Fibroblast of villous mesenchyme (primary cell): Measurements from ENCODE around the gene DZIP3. TPM values are rescaled to one million over a fixed set of nuclear protein-coding genes. Genes with fewer than 3 reads are reported as not detected.
"Not testable (repeated sequence)": the region's sequence is repeated elsewhere in the genome, so short reads cannot be mapped to it uniquely, and the experiment has no call there.

Source experiments
- DNase-seq: peaks from one replicate; pipeline ENCODE4 v3.0.0-alpha.2; 2010; ENCODE audit warnings: low read depth
- H3K4me3 ChIP-seq: 2 replicates; pipeline ENCODE4 v1.5.1; 2011; ENCODE audit warnings: low read depth, mild to moderate bottlenecking, low read length
- CTCF ChIP-seq: IDR thresholded peaks from 2 replicates; pipeline ENCODE4 v1.5.1; 2012; ENCODE audit warnings: low read depth, mild to moderate bottlenecking, low read length; ENCODE audit not compliant: insufficient read depth
- total RNA-seq: library from RNA; depleted of rRNA; stranded (reverse); fragments of >200 nt; gene quantifications from 2 replicates; pipeline ENCODE4 v1.2.3, GENCODE V29; 2012

DZIP3 gene
- total RNA-seq, 1 donor: 19.4 TPM

- TF ChIP-seq CTCF: no peak
Observed at GRCh38 chr3:108608750-108609149, 19.2 kb downstream of the DZIP3 start.

GRCh38 chr3:108610651-108611050 lies 21.1 kb downstream of the DZIP3 start:
- TF ChIP-seq CTCF: no peak
- H3K4me3 ChIP-seq: no peak overlapping the region
- DNase-seq: no peak

More at GRCh38 chr3:108608750-108609149, 19.2 kb downstream of the DZIP3 start:
- no peak overlapping the region for H3K4me3 ChIP-seq
- no peak for DNase-seq

GRCh38 chr3:108616090-108616489 lies 26.6 kb downstream of the DZIP3 start:
- H3K4me3 ChIP-seq, DNase-seq: not testable (repeated sequence)

- peak; percentile 48 for DNase-seq
- no peak for TF ChIP-seq CTCF
- no peak overlapping the region for H3K4me3 ChIP-seq
Observed at GRCh38 chr3:108620250-108620649, 30.7 kb downstream of the DZIP3 start.

GRCh38 chr3:108623504-108623903 lies 34.0 kb downstream of the DZIP3 start:
- TF ChIP-seq CTCF: no peak
- H3K4me3 ChIP-seq: no peak overlapping the region
- peak; percentile 48 for DNase-seq

GRCh38 chr3:108629974-108630373 lies 40.5 kb downstream of the DZIP3 start:
- TF ChIP-seq CTCF: no peak
- H3K4me3 ChIP-seq: no peak overlapping the region
- no peak for DNase-seq

- no peak for TF ChIP-seq CTCF
- no peak for DNase-seq
- H3K4me3 ChIP-seq: no peak overlapping the region
Observed at GRCh38 chr3:108642526-108642925, 53.0 kb downstream of the DZIP3 start.

GRCh38 chr3:108645364-108645763 lies 55.8 kb downstream of the DZIP3 start:
- no peak overlapping the region for H3K4me3 ChIP-seq
- no peak for TF ChIP-seq CTCF
- DNase-seq: no peak

GRCh38 chr3:108655664-108656063 lies 66.1 kb downstream of the DZIP3 start:
- not testable (repeated sequence) for H3K4me3 ChIP-seq, DNase-seq
